Measurements from ENCODE around the gene SMYD3.

SMYD3 gene

DNA sequence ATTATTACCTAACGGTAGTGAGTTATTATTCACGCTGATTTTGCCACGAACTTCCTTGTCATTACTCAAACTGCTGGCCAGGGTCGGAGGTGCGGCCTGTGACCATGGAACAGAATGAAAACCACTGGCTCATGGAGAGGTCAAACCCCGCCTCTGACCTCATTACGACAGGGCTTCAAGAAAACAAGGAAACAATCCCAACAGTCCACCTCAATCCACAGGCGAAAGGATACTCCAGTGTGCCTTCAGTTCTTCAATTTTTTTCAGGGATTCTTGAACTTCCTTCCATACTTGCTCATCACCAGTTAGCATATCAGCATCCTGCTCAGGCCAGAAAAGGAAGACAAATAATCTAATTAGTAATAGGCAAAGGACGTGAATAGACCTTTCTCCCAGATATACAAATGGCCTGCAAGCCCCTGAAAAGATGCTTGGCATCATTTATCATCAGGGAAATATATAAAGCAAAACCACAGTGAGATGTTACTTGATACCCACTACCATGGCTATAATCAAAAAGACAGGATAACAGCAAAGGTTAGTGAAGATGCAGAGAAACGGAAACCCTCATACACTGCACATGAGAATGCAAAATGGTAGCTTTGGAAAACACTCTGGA, 643.4 kb downstream of the SMYD3 start:
- TF ChIP-seq POLR2AphosphoS5 (IDR thresholded peaks at IDR 0.05; ENCODE audit: low read depth, low read length) = no peak

DNA sequence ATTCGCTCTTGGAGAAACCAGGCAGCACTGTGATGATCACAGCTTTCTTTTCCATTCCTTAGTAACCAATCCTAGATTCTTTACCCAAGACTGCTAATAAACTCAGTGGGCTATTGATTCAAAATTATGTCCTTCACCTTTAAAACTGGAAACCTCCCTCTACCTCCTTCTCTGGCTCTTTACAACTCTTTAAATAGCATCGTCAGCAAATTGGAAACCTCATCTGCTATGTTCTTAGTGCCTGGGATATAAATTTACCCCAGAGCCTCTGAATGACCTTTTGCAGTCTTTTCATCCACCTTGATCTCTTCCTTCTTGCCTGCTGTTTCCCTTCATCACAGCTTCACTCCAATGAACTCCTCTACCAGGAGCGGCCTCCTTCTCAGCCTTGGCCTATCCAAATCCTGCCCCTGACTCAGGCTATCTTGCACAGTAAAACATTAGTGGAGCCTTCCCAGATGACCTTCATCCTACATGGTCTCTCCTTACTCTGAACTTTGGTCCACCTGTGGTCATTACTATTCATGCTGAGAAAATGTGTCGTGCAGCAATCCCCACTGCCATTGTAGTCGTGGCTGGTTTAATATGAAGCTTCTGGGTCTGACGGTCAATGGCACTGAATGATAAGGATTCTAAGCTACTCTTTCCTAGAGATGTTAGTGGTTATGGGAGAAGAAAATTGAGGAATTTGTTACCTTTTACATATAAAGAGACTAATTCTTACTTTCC, 644.1 kb downstream of the SMYD3 start:
- TF ChIP-seq SIN3A (IDR thresholded peaks at IDR 0.05; ENCODE audit: borderline replicate concordance, insufficient read depth, low read length) = no peak
- TF ChIP-seq FOXP2 (optimal IDR thresholded peaks at IDR 0.05; ENCODE audit: borderline replicate concordance, extremely low read depth, extremely low read length, insufficient read depth) = no peak
- TF ChIP-seq POLR2AphosphoS5 (IDR thresholded peaks at IDR 0.05; ENCODE audit: low read depth, low read length) = no peak
- no peak for TF ChIP-seq TAF1 (IDR thresholded peaks at IDR 0.05; ENCODE audit: borderline replicate concordance, insufficient read depth, low read length)
- TF ChIP-seq, protein P1, sequence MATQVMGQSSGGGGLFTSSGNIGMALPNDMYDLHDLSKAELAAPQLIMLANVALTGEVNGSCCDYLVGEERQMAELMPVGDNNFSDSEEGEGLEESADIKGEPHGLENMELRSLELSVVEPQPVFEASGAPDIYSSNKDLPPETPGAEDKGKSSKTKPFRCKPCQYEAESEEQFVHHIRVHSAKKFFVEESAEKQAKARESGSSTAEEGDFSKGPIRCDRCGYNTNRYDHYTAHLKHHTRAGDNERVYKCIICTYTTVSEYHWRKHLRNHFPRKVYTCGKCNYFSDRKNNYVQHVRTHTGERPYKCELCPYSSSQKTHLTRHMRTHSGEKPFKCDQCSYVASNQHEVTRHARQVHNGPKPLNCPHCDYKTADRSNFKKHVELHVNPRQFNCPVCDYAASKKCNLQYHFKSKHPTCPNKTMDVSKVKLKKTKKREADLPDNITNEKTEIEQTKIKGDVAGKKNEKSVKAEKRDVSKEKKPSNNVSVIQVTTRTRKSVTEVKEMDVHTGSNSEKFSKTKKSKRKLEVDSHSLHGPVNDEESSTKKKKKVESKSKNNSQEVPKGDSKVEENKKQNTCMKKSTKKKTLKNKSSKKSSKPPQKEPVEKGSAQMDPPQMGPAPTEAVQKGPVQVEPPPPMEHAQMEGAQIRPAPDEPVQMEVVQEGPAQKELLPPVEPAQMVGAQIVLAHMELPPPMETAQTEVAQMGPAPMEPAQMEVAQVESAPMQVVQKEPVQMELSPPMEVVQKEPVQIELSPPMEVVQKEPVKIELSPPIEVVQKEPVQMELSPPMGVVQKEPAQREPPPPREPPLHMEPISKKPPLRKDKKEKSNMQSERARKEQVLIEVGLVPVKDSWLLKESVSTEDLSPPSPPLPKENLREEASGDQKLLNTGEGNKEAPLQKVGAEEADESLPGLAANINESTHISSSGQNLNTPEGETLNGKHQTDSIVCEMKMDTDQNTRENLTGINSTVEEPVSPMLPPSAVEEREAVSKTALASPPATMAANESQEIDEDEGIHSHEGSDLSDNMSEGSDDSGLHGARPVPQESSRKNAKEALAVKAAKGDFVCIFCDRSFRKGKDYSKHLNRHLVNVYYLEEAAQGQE (IDR thresholded peaks at IDR 0.05; ENCODE audit: insufficient read depth in 1 of 2, low read depth in 2 of 2, low read length in 2 of 2) = no peak

GRCh38 chr1:245860657-245861544, 646.2 kb downstream of the SMYD3 start:
- TF ChIP-seq TAF1 (IDR thresholded peaks at IDR 0.05; ENCODE audit: borderline replicate concordance, insufficient read depth, low read length) = no peak
- no peak for TF ChIP-seq FOXP2 (optimal IDR thresholded peaks at IDR 0.05; ENCODE audit: borderline replicate concordance, extremely low read depth, extremely low read length, insufficient read depth)
- TF ChIP-seq SIN3A (IDR thresholded peaks at IDR 0.05; ENCODE audit: borderline replicate concordance, insufficient read depth, low read length) = no peak
- TF ChIP-seq, protein P1 (IDR thresholded peaks at IDR 0.05; ENCODE audit: insufficient read depth in 1 of 2, low read depth in 2 of 2, low read length in 2 of 2) = no peak
- TF ChIP-seq POLR2AphosphoS5 (IDR thresholded peaks at IDR 0.05; ENCODE audit: low read depth, low read length) = no peak

DNA sequence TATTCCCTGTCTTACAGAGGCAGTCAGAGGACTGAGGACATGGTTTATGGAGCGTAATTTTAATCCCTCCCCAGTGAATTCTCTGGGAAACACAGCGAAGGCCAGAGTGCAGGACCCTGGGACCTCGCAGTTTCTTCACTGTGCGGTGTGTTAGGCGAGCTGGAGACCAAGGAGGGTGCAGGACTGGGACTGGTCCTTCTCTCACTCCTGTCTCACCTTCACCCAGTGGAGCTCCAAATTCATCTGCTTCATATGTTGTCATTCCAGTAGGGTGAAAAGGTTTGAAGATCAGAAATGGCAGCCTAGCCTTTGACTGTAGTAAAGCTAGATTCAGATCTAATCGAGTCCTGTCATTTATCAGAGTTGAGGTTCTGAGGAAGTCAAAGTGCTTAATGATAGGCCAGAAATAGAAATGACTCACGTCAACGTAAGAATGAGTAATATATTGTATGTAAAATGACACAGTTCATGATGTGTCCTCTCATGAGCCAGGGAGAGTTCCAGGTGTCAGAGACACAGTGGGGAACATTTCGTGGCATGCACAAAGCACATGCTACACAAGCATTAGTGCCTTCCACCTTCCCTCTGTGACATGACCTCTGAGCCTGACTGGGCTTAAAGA, 647.5 kb downstream of the SMYD3 start:
- no peak for TF ChIP-seq FOXP2 (optimal IDR thresholded peaks at IDR 0.05; ENCODE audit: borderline replicate concordance, extremely low read depth, extremely low read length, insufficient read depth)
- no peak for TF ChIP-seq TAF1 (IDR thresholded peaks at IDR 0.05; ENCODE audit: borderline replicate concordance, insufficient read depth, low read length)
- TF ChIP-seq POLR2AphosphoS5 (IDR thresholded peaks at IDR 0.05; ENCODE audit: low read depth, low read length) = no peak
- TF ChIP-seq SIN3A (IDR thresholded peaks at IDR 0.05; ENCODE audit: borderline replicate concordance, insufficient read depth, low read length) = no peak
- TF ChIP-seq, protein P1 (IDR thresholded peaks at IDR 0.05; ENCODE audit: insufficient read depth in 1 of 2, low read depth in 2 of 2, low read length in 2 of 2) = no peak
